ENCODE data around the gene GABRD.

GABRD gene

DNA sequence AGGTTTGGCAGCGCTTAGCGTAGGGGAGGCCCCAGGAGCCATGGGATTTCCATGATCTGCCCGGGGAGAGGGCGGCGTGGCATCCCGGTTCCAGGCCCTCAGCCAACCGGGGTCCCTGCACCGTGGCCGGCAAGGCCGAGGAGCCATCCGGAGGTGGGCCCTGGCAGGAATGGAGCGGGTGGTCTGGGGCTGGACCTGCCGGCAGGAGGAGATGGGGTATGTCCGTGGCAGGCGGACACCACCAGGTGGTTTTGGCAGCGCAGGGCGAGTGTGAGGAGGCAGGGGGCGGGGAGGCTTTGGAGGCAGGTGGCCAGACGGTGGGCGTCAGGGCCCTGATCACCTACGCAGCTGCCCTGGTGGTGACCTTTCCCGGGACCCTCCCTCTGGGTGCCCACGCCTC, 41.4 kb downstream of the GABRD start:
- CTCF ChIA-PET, result no interaction called here
- TF ChIP-seq, protein P1, sequence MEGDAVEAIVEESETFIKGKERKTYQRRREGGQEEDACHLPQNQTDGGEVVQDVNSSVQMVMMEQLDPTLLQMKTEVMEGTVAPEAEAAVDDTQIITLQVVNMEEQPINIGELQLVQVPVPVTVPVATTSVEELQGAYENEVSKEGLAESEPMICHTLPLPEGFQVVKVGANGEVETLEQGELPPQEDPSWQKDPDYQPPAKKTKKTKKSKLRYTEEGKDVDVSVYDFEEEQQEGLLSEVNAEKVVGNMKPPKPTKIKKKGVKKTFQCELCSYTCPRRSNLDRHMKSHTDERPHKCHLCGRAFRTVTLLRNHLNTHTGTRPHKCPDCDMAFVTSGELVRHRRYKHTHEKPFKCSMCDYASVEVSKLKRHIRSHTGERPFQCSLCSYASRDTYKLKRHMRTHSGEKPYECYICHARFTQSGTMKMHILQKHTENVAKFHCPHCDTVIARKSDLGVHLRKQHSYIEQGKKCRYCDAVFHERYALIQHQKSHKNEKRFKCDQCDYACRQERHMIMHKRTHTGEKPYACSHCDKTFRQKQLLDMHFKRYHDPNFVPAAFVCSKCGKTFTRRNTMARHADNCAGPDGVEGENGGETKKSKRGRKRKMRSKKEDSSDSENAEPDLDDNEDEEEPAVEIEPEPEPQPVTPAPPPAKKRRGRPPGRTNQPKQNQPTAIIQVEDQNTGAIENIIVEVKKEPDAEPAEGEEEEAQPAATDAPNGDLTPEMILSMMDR (IDR thresholded peaks at IDR 0.05; ENCODE audit: control extremely low read depth, extremely low read depth, low read depth, missing control alignments), result no peak
- DNase-seq (ENCODE audit: extremely low spot score), result no peak
- POLR2A ChIA-PET, result no interaction called here

DNA sequence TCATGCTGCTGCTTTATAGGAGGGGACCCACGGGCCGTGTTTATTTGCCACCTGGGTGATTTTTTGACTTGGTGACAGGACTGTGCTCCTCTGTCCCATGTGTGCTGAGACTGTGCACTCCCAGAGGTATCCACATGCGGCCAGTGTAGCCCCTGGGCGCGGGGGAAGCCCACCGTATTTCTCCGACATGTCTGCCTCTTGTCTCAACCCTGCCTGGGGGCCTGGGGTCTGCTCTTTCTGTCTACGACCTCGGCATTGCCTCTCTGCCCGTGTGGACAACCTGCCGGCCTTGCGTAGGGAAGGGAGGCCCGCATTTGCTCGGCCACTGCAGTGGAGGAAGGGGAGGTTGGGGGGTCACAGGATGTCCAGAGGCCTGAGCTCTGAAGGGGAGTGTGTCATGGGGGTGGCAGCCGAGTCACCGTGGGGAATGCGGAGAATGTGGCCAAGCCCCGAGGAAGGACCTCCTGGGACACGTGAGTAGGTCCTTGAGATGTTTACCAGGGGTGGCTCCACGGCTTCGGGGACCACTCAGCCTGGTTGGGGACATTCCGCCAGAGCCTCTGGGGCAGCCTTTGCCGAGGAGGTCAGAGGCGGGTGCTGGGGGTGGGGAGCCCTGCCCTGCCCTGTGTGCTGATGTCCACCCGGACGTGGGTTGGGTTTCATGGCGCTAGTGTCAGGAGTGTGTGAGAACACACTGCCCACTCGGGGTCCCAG, 42.1 kb downstream of the GABRD start:
- TF ChIP-seq, protein P1 (IDR thresholded peaks at IDR 0.05; ENCODE audit: control extremely low read depth, extremely low read depth, low read depth, missing control alignments), result no peak
- POLR2A ChIA-PET, result no interaction called here
- no peak for DNase-seq (ENCODE audit: extremely low spot score)
- CTCF ChIA-PET, result no interaction called here

DNA sequence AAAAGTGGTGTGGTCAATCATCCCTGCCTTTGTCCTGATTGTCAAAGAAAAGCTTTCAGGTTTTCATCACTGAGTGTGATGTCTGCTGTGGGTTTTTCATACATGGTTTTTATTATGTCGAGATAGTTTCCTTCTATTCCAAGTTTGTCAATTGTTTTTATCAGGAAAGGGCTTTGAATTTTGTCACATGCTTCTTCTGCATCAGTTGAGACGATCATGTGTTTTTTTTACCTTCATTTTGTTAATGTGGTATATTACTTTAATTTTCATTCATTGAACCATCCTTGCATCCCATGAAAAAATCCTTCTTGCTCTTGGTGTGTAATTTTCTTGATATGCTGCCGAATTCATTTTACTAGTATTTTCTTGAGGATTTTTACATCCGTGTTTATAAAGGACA, 46.6 kb downstream of the GABRD start:
- TF ChIP-seq, protein P1 (IDR thresholded peaks at IDR 0.05; ENCODE audit: control extremely low read depth, extremely low read depth, low read depth, missing control alignments), result no peak
- DNase-seq (ENCODE audit: extremely low spot score), result no peak
- POLR2A ChIA-PET, result no interaction called here
- CTCF ChIA-PET, result no interaction called here

DNA sequence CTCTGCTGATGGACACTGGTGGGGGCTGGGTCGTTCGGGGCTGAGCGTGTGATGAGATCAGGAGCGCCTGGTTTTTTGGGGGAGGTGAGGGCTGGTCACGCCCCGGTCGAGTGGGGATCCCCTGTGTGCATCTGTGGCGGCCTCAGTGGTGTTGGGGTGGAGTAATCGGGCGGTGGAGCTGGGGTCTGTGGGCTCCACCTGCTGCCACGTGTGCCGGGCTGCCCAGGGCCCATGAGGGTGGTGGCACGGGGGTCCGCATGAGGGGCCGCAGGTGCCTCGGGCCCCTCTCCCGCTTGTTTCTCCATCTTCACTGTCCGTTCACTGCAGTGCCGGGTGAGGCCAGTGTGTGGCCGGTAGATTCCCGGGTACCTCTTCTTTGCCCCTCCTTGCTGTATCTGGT, 48.2 kb downstream of the GABRD start:
- TF ChIP-seq, protein P1 (IDR thresholded peaks at IDR 0.05; ENCODE audit: control extremely low read depth, extremely low read depth, low read depth, missing control alignments), result no peak
- ChIA-PET POLR2A (no interaction called here), CTCF (interaction anchor here (1.2 kb wide), 1 partner anchor 23 kb away, joined by 3 read pairs; no protein-coding TSS in a partner anchor)
- no peak for DNase-seq (ENCODE audit: extremely low spot score)

DNA sequence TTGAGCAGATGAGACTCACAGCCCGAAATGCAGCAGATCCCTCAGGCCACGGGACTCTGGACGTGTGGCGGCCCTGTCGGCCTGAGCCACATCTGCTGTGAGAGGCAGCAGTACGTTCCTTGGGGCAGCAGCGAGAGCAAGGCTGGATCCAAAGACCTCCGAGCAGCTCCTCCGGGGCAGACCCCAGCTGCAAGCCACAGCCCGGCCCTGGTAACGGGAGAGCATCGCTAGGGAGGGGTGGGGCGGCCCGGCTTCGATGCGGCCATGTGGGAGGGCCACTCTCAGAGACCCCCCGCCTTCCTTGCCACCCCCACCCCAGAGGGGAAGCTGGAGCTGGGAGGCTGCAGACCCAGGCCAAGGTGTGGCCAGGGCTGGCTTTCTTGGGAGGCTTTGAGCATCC, 48.8 kb downstream of the GABRD start:
- POLR2A ChIA-PET, result no interaction called here

DNA sequence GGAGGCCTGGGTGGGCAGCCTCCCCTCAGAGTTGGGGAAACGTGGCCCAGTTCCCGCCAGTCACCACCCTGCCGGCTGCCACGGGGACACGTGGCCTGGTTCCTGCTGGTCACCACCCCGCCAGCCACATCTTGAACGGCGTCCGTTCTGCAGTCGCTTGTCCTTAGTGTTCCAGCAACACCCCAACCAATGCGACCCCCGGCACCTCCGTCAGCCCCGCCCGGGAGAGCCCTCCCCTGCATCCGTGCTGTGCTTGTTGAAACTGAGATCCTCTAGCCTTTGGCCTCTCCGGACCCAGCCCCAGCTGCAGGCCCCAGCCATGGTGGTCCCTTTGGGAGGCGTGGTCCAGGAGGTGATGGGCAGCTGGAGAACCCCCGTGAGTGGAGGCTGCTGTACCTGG, 49.8 kb downstream of the GABRD start:
- DNase-seq (ENCODE audit: extremely low spot score), result no peak
- CTCF ChIA-PET, result no interaction called here
- TF ChIP-seq, protein P1 (IDR thresholded peaks at IDR 0.05; ENCODE audit: control extremely low read depth, extremely low read depth, low read depth, missing control alignments), result no peak
- POLR2A ChIA-PET, result no interaction called here

More for the DNA sequence above, 48.8 kb downstream of the GABRD start:
- no peak for DNase-seq (ENCODE audit: extremely low spot score)
- CTCF ChIA-PET, result interaction anchor here (1.2 kb wide), 1 partner anchor 23 kb away, joined by 3 read pairs; no protein-coding TSS in a partner anchor
- TF ChIP-seq, protein P1 (IDR thresholded peaks at IDR 0.05; ENCODE audit: control extremely low read depth, extremely low read depth, low read depth, missing control alignments), result no peak

All from GM10248 (cell line).